NCI-H1694 treated with DMSO at 0.1 percent for 48 hours (cell line): ENCODE measurements around the gene MNDA.
"Not testable (repeated sequence)": the region's sequence is repeated elsewhere in the genome, so short reads cannot be mapped to it uniquely, and the experiment has no call there.

Experiments
- DNase-seq: peaks from one replicate; lab custom pipeline; 2025; lab: John Stamatoyannopoulos, UW

Gene MNDA

GRCh38 chr1:158839566-158839965 lies 8.4 kb downstream of the MNDA start:
- DNase-seq = no peak

DNA sequence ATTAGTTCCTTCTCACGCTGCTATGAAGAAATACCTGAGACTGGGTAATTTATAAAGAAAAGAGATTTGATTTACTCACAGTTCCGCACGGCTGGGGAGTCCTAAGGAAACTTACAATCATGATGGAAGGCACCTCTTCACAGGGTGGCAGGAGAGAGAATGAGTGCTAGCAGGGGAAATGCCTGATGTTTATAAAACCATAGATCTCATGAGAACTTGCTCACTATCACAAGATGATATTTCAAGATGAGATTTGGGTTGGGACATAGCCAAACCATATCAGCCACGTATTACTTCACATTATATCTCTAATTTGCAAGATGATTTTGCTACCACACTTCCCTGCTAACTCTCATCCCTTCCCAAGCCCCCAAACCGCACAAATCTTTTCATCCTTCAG lies 9.1 kb downstream of the MNDA start:
- no peak for DNase-seq

DNA sequence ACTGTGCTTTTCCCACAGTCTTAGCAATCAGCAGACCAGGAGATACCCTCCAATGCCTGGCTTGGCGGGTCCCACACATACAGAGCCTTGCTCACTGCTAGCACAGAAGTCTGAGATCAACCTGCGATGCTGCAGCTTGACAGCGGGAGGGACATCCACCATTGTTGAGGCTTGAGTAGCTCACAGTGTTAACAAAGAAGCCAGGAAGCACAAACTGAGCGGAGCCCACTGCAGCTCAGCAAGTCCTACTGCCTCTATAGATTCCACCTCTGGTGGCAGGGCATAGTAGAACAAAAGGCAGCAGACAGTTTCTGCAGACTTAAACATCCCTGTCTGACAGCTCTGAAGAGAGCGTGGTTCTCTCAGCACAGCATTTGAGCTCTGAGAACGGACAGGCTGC lies 33.4 kb downstream of the MNDA start:
- no peak for DNase-seq

DNA sequence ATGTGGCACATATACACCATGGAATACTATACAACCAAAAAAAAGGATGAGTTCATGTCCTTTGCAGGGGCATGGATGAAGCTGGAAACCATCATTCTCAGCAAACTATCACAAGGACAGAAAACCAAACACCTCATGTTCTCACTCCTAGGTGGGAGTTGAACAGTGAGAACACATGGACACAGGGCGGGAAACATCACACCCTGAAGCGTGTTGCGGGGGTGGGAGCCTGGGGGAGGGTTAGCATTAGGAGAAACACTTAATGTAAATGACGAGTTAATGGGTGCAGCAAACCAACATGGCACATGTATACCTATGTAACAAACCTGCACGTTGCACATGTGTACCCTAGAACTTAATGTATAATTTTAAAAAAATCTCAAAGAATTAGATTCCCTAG lies 39.3 kb downstream of the MNDA start:
- DNase-seq = not testable (repeated sequence)

DNA sequence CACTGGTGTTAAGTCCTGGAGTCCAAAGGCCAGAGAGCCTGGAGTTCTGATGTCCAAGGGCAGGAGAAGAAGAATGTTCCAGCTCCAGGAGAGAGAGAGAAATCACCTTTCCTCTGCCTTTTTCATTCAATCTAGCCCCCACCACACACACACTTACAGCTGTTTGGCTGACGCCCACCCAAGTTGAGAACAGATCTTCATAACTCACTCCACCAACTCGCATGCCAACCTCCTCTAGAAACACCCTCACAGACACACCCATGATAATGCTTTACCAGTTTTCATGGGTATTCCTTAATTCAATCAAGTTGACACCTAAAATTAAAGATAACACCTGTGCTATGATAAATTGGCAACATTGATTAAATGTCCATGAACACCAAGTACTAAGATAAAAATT lies 42.0 kb downstream of the MNDA start:
- no peak for DNase-seq

GRCh38 chr1:158893654-158894053 lies 62.5 kb downstream of the MNDA start:
- no peak for DNase-seq

DNA sequence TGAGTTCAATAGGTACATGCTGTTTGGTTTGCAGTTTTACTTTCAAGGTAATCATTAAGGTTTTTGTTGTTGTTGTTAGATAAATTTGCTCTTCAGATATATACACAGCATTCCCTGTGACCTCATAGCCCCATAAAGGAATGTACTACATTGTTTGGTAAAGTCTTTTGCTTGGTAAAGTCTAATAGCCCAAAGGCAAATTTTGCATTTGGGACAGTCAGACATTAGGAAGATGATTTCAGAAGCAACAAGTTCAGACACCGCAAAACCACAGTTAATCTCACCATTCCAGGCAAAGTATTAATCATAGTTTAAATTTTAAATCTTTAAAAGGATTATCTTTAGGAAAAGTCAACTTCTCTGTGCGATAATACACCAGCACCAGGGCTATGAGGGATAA lies 67.6 kb downstream of the MNDA start:
- DNase-seq = no peak
